ENCODE measurements around the gene PON1.

Gene PON1

DNA sequence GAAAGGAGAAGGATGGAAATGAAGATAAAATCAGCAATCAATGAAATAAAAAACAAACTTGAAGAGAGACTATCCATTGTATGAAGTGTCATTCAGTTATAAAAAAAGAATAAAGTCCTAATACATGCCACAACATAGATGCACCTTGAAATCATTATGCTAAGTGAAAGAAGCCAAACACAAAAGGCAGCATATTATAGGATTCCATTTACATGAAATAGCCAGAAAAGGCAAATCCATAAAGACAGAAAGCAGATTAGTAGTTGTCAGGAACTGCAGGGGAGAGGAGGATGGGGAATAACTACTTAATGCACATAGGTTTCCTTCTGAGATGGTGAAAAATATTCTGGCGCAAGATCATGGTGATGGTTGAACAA, 6.6 kb upstream of the PON1 start:
- Histone ChIP-seq H3K36me3 (ENCODE audit: insufficient read depth) (no peaks in the 10 kb centered on the region), H2AFZ (ENCODE audit: low read depth) (no peak overlapping the region), H4K20me1 (ENCODE audit: insufficient read depth) (no peaks in the 10 kb centered on the region), H3K79me2 (ENCODE audit: insufficient read depth, low read depth) (no peaks in the 10 kb centered on the region), H3K4me2 (peak overlapping the region; percentile 59), H3K4me1 (ENCODE audit: low read depth, poor library complexity, severe bottlenecking) (peaks cover 15% of the 10 kb centered on the region), H3K27me3 (ENCODE audit: insufficient read depth, low read depth) (no peaks in the 10 kb centered on the region), H3K9ac (no peak overlapping the region), H3K27ac (no peak overlapping the region), H3K4me3 (IDR thresholded peaks at IDR 0.05; ENCODE audit: insufficient read depth, low read depth, low read length) (no peak overlapping the region)
- TF ChIP-seq, protein P1, sequence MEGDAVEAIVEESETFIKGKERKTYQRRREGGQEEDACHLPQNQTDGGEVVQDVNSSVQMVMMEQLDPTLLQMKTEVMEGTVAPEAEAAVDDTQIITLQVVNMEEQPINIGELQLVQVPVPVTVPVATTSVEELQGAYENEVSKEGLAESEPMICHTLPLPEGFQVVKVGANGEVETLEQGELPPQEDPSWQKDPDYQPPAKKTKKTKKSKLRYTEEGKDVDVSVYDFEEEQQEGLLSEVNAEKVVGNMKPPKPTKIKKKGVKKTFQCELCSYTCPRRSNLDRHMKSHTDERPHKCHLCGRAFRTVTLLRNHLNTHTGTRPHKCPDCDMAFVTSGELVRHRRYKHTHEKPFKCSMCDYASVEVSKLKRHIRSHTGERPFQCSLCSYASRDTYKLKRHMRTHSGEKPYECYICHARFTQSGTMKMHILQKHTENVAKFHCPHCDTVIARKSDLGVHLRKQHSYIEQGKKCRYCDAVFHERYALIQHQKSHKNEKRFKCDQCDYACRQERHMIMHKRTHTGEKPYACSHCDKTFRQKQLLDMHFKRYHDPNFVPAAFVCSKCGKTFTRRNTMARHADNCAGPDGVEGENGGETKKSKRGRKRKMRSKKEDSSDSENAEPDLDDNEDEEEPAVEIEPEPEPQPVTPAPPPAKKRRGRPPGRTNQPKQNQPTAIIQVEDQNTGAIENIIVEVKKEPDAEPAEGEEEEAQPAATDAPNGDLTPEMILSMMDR (conservative IDR thresholded peaks at IDR 0.05; ENCODE audit: low read depth, low read length) = no peak

DNA sequence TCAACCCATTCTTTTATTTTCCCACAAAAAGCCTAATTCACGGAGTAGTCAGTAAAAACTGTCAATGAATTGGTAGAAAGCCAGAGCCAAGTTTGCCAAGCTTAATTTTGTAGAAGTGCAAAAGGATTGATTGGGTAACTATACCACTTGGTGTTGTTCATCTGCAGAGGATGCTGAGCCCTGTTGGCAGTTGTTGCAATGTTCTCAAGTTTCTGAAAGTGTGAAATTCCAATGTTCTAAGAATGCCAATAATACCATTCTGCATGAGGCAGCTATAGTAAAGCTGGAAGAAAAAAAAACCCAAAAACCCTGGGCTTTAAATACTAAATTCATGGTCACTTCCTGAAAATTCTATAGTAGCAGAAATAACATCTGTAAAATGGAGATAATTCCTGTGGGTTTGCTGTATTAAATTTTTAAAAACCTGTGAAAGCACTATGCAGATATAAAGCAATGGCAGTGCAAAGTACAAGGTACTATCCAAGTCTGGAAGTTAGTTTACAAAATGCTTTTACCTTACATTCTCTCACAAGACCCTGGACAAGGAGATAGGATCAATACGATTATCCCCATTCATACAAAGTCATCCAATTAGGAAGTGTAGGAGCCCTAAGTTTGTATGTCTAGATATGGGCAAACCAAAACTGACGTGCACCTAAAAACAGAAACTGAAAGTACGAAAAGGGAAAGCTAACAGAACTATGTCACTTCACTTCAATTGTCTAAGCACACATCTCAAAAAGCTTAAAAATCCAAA, 6.0 kb upstream of the PON1 start:
- H3K27ac ChIP-seq = no peak overlapping the region
- H3K4me1 ChIP-seq (ENCODE audit: low read depth, poor library complexity, severe bottlenecking) = peaks cover 18% of the 10 kb centered on the region
- H3K79me2 ChIP-seq (ENCODE audit: insufficient read depth, low read depth) = no peaks in the 10 kb centered on the region
- H3K27me3 ChIP-seq (ENCODE audit: insufficient read depth, low read depth) = no peaks in the 10 kb centered on the region
- H3K4me3 ChIP-seq (IDR thresholded peaks at IDR 0.05; ENCODE audit: insufficient read depth, low read depth, low read length) = no peak overlapping the region
- H2AFZ ChIP-seq (ENCODE audit: low read depth) = no peak overlapping the region
- TF ChIP-seq, protein P1 (conservative IDR thresholded peaks at IDR 0.05; ENCODE audit: low read depth, low read length) = no peak
- H3K9ac ChIP-seq = no peak overlapping the region
- peak overlapping the region; percentile 59 for H3K4me2 ChIP-seq
- H3K36me3 ChIP-seq (ENCODE audit: insufficient read depth) = no peaks in the 10 kb centered on the region
- H4K20me1 ChIP-seq (ENCODE audit: insufficient read depth) = no peaks in the 10 kb centered on the region

DNA sequence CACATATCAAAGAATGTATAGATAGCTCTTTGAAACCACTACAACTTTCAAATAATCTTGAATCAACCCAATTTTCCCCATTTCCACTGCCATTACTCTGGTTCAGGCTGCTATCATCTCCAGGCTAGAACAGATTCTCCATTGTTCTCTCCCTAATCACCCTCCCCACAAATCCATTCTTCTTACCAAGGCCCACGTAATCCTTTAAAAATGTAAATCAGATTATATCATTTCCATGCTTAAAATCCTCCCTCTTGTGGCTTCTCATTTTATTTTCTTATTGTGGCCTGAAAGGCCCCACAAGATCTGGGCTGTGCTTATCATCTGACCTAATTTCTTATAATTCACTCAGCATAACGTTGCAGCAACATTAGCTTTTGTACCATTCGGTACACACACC, 3.0 kb upstream of the PON1 start:
- no peak overlapping the region for H3K4me3 ChIP-seq (IDR thresholded peaks at IDR 0.05; ENCODE audit: insufficient read depth, low read depth, low read length)
- H3K9ac ChIP-seq = no peak overlapping the region
- H3K27ac ChIP-seq = no peak overlapping the region
- H3K79me2 ChIP-seq (ENCODE audit: insufficient read depth, low read depth) = no peaks in the 10 kb centered on the region
- H3K27me3 ChIP-seq (ENCODE audit: insufficient read depth, low read depth) = no peaks in the 10 kb centered on the region
- H3K4me1 ChIP-seq (ENCODE audit: low read depth, poor library complexity, severe bottlenecking) = peaks cover 39% of the 10 kb centered on the region
- H4K20me1 ChIP-seq (ENCODE audit: insufficient read depth) = no peaks in the 10 kb centered on the region
- H3K4me2 ChIP-seq = no peak overlapping the region
- H2AFZ ChIP-seq (ENCODE audit: low read depth) = no peak overlapping the region
- no peaks in the 10 kb centered on the region for H3K36me3 ChIP-seq (ENCODE audit: insufficient read depth)
- TF ChIP-seq, protein P1 (conservative IDR thresholded peaks at IDR 0.05; ENCODE audit: low read depth, low read length) = no peak

DNA sequence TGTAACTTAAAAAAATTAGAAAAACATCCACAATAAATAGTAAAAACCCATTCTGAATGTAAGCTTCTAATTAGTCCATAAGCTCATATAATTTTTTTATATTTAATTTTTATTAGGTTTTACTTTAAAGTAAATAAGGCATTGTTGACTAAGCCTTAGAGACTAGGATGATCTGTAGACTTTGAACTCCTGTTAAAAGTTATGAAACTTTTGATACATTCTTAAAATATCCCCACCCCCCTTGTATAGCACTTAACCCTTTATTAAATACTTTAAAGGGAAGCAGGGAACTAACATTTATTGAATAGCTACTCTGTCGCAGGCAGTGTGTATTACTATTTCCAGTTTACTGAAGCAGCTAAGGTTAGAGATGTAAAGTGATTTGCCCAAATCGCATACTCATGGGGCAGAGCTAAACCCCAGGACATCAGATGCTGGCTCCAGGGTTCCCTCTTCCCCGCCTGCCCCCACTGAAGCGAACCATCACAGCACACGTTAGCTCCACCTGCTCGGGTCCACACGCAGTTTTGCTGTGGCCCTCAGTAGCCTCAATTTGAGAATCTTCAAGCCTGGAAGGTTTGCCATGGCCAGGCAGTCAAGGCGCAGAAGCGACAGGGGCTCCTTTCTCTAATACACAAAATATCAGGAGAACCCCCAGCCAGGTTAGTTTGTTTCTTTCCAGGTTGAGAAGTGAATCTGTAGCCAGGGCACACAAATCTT, 762 bp downstream of the PON1 start:
- peaks cover 24% of the 10 kb centered on the region for H3K4me1 ChIP-seq (ENCODE audit: low read depth, poor library complexity, severe bottlenecking)
- no peak overlapping the region for H3K4me3 ChIP-seq (IDR thresholded peaks at IDR 0.05; ENCODE audit: insufficient read depth, low read depth, low read length)
- H3K27ac ChIP-seq = no peak overlapping the region
- H3K4me2 ChIP-seq = 0 out of 2 replicates have a peak overlapping the region, but pooled peaks have one; percentile 14
- no peak overlapping the region for H3K9ac ChIP-seq
- no peak overlapping the region for H2AFZ ChIP-seq (ENCODE audit: low read depth)
- TF ChIP-seq, protein P1 (conservative IDR thresholded peaks at IDR 0.05; ENCODE audit: low read depth, low read length) = no peak
- no peaks in the 10 kb centered on the region for H3K36me3 ChIP-seq (ENCODE audit: insufficient read depth)
- no peaks in the 10 kb centered on the region for H3K79me2 ChIP-seq (ENCODE audit: insufficient read depth, low read depth)
- H3K27me3 ChIP-seq (ENCODE audit: insufficient read depth, low read depth) = no peaks in the 10 kb centered on the region
- no peaks in the 10 kb centered on the region for H4K20me1 ChIP-seq (ENCODE audit: insufficient read depth)

Measured in KMS-11 (cell line).